Neural cell (in vitro differentiated cells): ENCODE data around the gene RPL14.

Source experiments
- POLR2AphosphoS5 ChIP-seq: IDR thresholded peaks from 2 replicates; pipeline ENCODE4 v1.6.1; 2012
- REST ChIP-seq: IDR thresholded peaks from 2 replicates; pipeline ENCODE4 v1.6.1; 2012; ENCODE audit warnings: borderline replicate concordance
- TF ChIP-seq, protein P1 (sequence below): fragments of 450-650 bp; IDR thresholded peaks from 2 replicates; pipeline ENCODE4 v1.5.1; 2014; ENCODE audit warnings: antibody characterized with exemption, mild to moderate bottlenecking, moderate library complexity; ENCODE audit not compliant: poor library complexity, severe bottlenecking

DNA sequence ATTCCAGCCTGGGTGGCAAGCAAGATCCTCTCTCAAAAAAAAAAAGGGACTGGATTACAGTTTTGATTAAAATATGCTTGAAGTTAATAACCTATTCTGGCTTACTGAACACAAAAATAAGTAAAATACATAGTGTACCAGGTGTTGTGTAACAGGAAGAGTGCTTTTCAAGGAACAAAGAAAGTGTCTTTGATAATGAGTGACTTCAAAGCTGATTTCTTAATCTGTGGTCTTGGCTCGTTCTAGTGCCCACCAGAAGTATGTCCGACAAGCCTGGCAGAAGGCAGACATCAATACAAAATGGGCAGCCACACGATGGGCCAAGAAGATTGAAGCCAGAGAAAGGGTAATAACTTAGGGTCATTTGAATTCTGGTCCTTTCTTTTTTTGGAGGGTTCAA is 4.0 kb downstream of the RPL14 start:
- TF ChIP-seq, protein P1, sequence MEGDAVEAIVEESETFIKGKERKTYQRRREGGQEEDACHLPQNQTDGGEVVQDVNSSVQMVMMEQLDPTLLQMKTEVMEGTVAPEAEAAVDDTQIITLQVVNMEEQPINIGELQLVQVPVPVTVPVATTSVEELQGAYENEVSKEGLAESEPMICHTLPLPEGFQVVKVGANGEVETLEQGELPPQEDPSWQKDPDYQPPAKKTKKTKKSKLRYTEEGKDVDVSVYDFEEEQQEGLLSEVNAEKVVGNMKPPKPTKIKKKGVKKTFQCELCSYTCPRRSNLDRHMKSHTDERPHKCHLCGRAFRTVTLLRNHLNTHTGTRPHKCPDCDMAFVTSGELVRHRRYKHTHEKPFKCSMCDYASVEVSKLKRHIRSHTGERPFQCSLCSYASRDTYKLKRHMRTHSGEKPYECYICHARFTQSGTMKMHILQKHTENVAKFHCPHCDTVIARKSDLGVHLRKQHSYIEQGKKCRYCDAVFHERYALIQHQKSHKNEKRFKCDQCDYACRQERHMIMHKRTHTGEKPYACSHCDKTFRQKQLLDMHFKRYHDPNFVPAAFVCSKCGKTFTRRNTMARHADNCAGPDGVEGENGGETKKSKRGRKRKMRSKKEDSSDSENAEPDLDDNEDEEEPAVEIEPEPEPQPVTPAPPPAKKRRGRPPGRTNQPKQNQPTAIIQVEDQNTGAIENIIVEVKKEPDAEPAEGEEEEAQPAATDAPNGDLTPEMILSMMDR: no peak
- TF ChIP-seq REST (no peak), POLR2AphosphoS5 (no peak)
